Measurements from ENCODE around the gene ENPEP.

DNA sequence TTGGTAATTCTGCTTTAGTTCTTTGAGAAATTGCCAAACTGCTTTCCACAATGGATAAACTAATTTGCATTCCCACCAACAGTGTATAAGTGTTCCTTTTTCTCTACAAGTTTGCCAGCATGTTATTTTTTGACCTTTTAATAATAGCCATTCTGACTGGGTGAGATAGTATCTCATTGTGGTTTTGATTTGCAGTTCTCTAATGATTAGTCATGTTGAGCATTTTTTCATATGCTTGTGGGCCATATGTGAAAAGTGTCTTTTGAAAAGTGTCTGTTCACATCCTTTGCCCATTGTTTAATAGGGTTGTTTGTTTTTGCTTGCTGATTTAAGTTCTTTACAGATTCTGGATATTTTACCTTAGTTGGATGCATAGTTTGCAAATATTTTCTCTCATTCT lies 25.9 kb downstream of the ENPEP start:
- TF ChIP-seq, protein P1, sequence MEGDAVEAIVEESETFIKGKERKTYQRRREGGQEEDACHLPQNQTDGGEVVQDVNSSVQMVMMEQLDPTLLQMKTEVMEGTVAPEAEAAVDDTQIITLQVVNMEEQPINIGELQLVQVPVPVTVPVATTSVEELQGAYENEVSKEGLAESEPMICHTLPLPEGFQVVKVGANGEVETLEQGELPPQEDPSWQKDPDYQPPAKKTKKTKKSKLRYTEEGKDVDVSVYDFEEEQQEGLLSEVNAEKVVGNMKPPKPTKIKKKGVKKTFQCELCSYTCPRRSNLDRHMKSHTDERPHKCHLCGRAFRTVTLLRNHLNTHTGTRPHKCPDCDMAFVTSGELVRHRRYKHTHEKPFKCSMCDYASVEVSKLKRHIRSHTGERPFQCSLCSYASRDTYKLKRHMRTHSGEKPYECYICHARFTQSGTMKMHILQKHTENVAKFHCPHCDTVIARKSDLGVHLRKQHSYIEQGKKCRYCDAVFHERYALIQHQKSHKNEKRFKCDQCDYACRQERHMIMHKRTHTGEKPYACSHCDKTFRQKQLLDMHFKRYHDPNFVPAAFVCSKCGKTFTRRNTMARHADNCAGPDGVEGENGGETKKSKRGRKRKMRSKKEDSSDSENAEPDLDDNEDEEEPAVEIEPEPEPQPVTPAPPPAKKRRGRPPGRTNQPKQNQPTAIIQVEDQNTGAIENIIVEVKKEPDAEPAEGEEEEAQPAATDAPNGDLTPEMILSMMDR (IDR thresholded peaks at IDR 0.05), result no peak
- TF ChIP-seq POLR2A (IDR thresholded peaks at IDR 0.05), result no peak
- TF ChIP-seq POLR2AphosphoS5 (IDR thresholded peaks at IDR 0.05), result no peak

Measured in stomach (tissue), 4 donors.